K562 (cell line): ENCODE results near the gene KIFAP3. TPM values are rescaled to one million over a fixed set of nuclear protein-coding genes. Genes with fewer than 3 reads are reported as not detected.

Experiments
- ATAC-seq: fragments of 200-7000 bp; cut with Tn5 transposase; 3 replicates; pipeline ENCODE4 v1.9.1; 2020; ENCODE audit warnings: moderate library complexity
- BruUV-seq: library from RNA; stranded (reverse); fragments of 400-500 nt; replicated peaks from 2 replicates; lab custom pipeline; 2021; lab: Mats Ljungman, UMichigan
- CTCF ChIA-PET: fragments of 300-600 bp; formaldehyde crosslinking; extraction: SDS; loops from one replicate; lab custom pipeline; 2021; ENCODE audit warnings: low intra/inter-chr PET ratio; lab: Yijun Ruan, JAX
- POLR2A ChIA-PET: fragments of 300-600, 350-650 bp; sonication (Branson Sonifier 250); formaldehyde crosslinking; extraction: SDS; loops from one replicate; lab custom pipeline; 2021; ENCODE audit warnings: antibody characterized with exemption, inconsistent platforms; lab: Yijun Ruan, JAX
- DNase-seq, 4 experiments: peaks; one replicate each; pipeline versions ENCODE4 v3.0.0 to v3.0.0-alpha.2; 2011 to 2018; ENCODE audit warnings: low spot score in 3 of 4, mixed read lengths in 3 of 4; ENCODE audit errors: extremely low read depth in 1 of 4
- FAIRE-seq: peaks from 2 replicates; lab custom pipeline; 2011; peaks lifted over from hg19 to GRCh38; lab: Jason Lieb, UNC
- H2AFZ ChIP-seq: 2 replicates; pipeline ENCODE4 v1.6.0; 2011; ENCODE audit warnings: low read depth, low read length, control low read depth, inconsistent platforms
- H3K27ac ChIP-seq: fragments of 200-600 bp; 3 replicates; pipeline ENCODE4 v1.8.0; 2011; ENCODE audit warnings: low read depth, mild to moderate bottlenecking, control low read depth, inconsistent platforms, low read length, moderate library complexity, mixed read lengths; ENCODE audit errors: extremely low read depth
- H3K27me3 ChIP-seq, 2 experiments: fragments of 300-600 bp in 1 of 2; 2 replicates in 1 of 2; 3 replicates in 1 of 2; pipeline versions ENCODE4 v1.6.0 to v1.8.0; 2011; ENCODE audit warnings: inconsistent platforms in 2 of 2, low read length in 2 of 2, mild to moderate bottlenecking in 1 of 2, mixed read lengths in 1 of 2, moderate library complexity in 1 of 2; ENCODE audit not compliant: control insufficient read depth in 2 of 2, insufficient read depth in 2 of 2
- H3K36me3 ChIP-seq: fragments of 300-600 bp; 3 replicates; pipeline ENCODE4 v1.8.0; 2011; ENCODE audit warnings: mild to moderate bottlenecking, low read length, inconsistent platforms; ENCODE audit not compliant: control insufficient read depth, insufficient read depth
- H3K4me1 ChIP-seq, 2 experiments: fragments of 200-600 bp in 1 of 2; replicated peaks in 1 of 2; 2 replicates in 1 of 2; 3 replicates in 1 of 2; pipeline versions ENCODE4 v1.5.1 to v1.8.0; 2011; ENCODE audit warnings: inconsistent platforms in 2 of 2, low read length in 2 of 2, mild to moderate bottlenecking in 1 of 2, mixed read lengths in 1 of 2, moderate library complexity in 1 of 2; ENCODE audit not compliant: control insufficient read depth in 2 of 2, insufficient read depth in 2 of 2
- H3K4me2 ChIP-seq: 2 replicates; pipeline ENCODE4 v1.6.1; 2011; ENCODE audit warnings: low read length, control low read depth, inconsistent platforms, mixed read lengths; ENCODE audit not compliant: insufficient read depth
- H3K4me3 ChIP-seq: fragments of 200-600 bp; sonication (generic), shearing (Covaris generic); 2 replicates; pipeline ENCODE4 v1.5.1; 2016; ENCODE audit warnings: control low read depth, inconsistent platforms
- H3K79me2 ChIP-seq: fragments of 200-600 bp; 3 replicates; pipeline ENCODE4 v1.8.0; 2011; ENCODE audit warnings: low read length, inconsistent platforms; ENCODE audit not compliant: control insufficient read depth, insufficient read depth
- H3K9ac ChIP-seq, 2 experiments: 2 replicates each; pipeline versions ENCODE4 v1.6.0 to v1.6.1; 2011; ENCODE audit warnings: low read depth in 2 of 2, low read length in 2 of 2, control low read depth in 1 of 2, inconsistent platforms in 1 of 2, mild to moderate bottlenecking in 1 of 2, mixed read lengths in 1 of 2; ENCODE audit not compliant: insufficient read depth in 1 of 2
- H3K9me1 ChIP-seq: one replicate; pipeline ENCODE4 v1.6.0; 2011; ENCODE audit warnings: inconsistent platforms, mild to moderate bottlenecking, low read length, moderate library complexity; ENCODE audit not compliant: control insufficient read depth, insufficient read depth
- H3K9me3 ChIP-seq: replicated peaks from 2 replicates; pipeline ENCODE4 v1.5.1; 2011; ENCODE audit warnings: low read depth, low read length, inconsistent platforms; ENCODE audit not compliant: control insufficient read depth, insufficient read depth
- H4K20me1 ChIP-seq: replicated peaks from 2 replicates; pipeline ENCODE4 v1.6.1; 2011; ENCODE audit warnings: low read length, inconsistent platforms, mixed read lengths; ENCODE audit not compliant: control insufficient read depth, insufficient read depth
- EZH2 ChIP-seq: IDR thresholded peaks from 2 replicates; pipeline ENCODE4 v1.6.1; 2012; ENCODE audit warnings: low read depth, mild to moderate bottlenecking, inconsistent platforms, low read length, borderline replicate concordance
- PML ChIP-seq: IDR thresholded peaks from 2 replicates; pipeline ENCODE4 v1.6.1; 2012; ENCODE audit warnings: low read length, inconsistent platforms
- SMAD4 ChIP-seq: fragments of 250-450 bp; sonication (Bioruptor Pico); conservative IDR thresholded peaks from 2 replicates; pipeline ENCODE4 v1.8.0; 2021; ENCODE audit warnings: inconsistent platforms, mild to moderate bottlenecking, moderate library complexity
- TAL1 ChIP-seq: fragments of 450-650 bp; IDR thresholded peaks from 2 replicates; pipeline ENCODE4 v1.6.1; 2016; ENCODE audit warnings: mild to moderate bottlenecking
- ZNF347 ChIP-seq: fragments of 450-650 bp; formaldehyde crosslinking; IDR thresholded peaks from 2 replicates; pipeline ENCODE4 v1.4.0; 2020; ENCODE audit warnings: low read depth, mild to moderate bottlenecking, moderate library complexity
- ZNF766 ChIP-seq: fragments of 200-800 bp; sonication (Bioruptor generic); conservative IDR thresholded peaks from 2 replicates; pipeline ENCODE4 v1.6.1; 2016; ENCODE audit warnings: missing genetic modification characterization, missing compliant biosample characterization
- WGBS: fragments of 100-300 bp; shearing (Covaris generic); methylation state at CpG from one replicate; pipeline ENCODE4 v1.1.6; 2016; ENCODE audit warnings: low coverage, mixed read lengths; ENCODE audit not compliant: insufficient coverage; ENCODE audit errors: missing lambda C conversion rate; 5-methylcytosine and 5-hydroxymethylcytosine counted together
- in situ Hi-C: fragments of 300-500 bp; cut with MboI; formaldehyde crosslinking; loops from 4 replicates; pipeline ENCODE4 v1.15.0; 2018; ENCODE audit warnings: inconsistent platforms, mixed read lengths
- intact Hi-C: fragments of 100-400 bp; cut with micrococcal nuclease; formaldehyde crosslinking; loops from 2 replicates; pipeline ENCODE4 v1.14.2; 2022
- polyA plus RNA-seq, 8 experiments: library from polyadenylated mRNA; depleted of rRNA in 4 of 8; stranded (reverse) in 5 of 8; unstranded in 3 of 8; fragments of >200 nt; fragmentation: Nextera tagmentation in 2 of 8; fragmentation: Illumina TruSeq in 1 of 8; extraction: Ambion mirVana in 2 of 8; extraction: Trizol in 1 of 8; gene quantifications; 2 replicates each; pipeline versions ENCODE4 v1.2.1 to v1.2.3, GENCODE V29; 2011 to 2014; ENCODE audit warnings: inconsistent platforms in 1 of 8, missing spikeins in 1 of 8
- total RNA-seq, 7 experiments: library from RNA; depleted of rRNA in 6 of 7; stranded (reverse); fragments of >200 nt in 6 of 7; fragmentation: Illumina TruSeq in 2 of 7; extraction: Trizol in 2 of 7; gene quantifications; 2 replicates each; pipeline versions ENCODE4 v1.2.1 to v1.2.3, GENCODE V29; 2011 to 2021; ENCODE audit warnings: low replicate concordance in 1 of 7
- TF ChIP-seq, protein P1 (sequence below): sonication (generic); formaldehyde crosslinking; IDR thresholded peaks from 2 replicates; pipeline ENCODE4 v1.8.1; 2023; ENCODE audit warnings: mild to moderate bottlenecking, missing genetic modification reagents
- TF ChIP-seq, protein P2 (sequence below), 2 experiments: fragments of 450-650 bp; IDR thresholded peaks; 2 replicates each; pipeline ENCODE4 v1.6.1; 2016; ENCODE audit warnings: mild to moderate bottlenecking in 2 of 2, borderline replicate concordance in 1 of 2, low read depth in 1 of 2, moderate library complexity in 1 of 2
- TF ChIP-seq, protein P3 (sequence below): fragments of 450-650 bp; IDR thresholded peaks from 2 replicates; pipeline ENCODE4 v1.6.1; 2017; ENCODE audit warnings: mild to moderate bottlenecking, moderate library complexity

KIFAP3 gene
- total and polyA plus RNA-seq, 9 of the 15 experiments (the other 6 are each of a cell fraction or from before 2014, with no cell fraction given): 8.8 to 17.5 (median 11.8) TPM

DNA sequence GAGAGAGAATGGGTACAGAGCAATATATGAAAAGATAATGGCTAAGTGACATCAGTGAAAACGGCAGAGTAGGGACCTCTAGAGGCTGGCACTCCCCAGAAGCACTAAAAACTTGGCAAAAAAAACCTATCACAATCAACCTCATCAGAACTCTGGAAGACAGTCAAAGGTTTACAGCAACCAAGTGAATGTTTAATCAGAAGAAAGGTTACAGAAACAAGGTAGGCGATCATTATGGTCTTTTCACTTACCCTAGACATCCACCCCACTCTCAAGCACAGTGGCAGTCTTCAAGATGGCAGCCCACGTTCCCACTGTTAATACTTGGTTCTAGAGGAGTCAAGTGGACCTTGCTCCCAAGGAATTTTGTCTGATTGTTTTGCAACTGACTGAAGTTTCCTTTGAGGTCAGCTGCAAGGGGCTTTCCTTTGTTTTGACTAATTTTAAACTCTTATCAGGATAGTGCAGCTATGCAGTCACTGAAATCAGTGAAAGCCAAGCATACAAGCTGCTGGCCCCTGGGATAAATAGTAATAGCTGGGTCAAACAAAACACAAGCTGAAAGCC, 7.2 kb downstream of the KIFAP3 start:
- Histone ChIP-seq H2AFZ (peak overlapping the region; percentile 37; the same call in 1 of the 2 replicates), H3K79me2 (no peaks in the 10 kb centered on the region), H3K27me3 (no peaks in the 10 kb centered on the region), H3K4me2 (peak overlapping the region; percentile 67), H3K9ac (no peak overlapping the region), H3K27ac (peak overlapping the region; percentile 42; the same call in 1 of the 3 replicates), H3K4me3 (no peak overlapping the region), H4K20me1 (no peaks in the 10 kb centered on the region), H3K4me1 (peaks cover 0 to 14% of the 10 kb centered on the region in 2 experiments; a peak in 2 of 5 replicates), H3K9me1 (no peaks in the 10 kb centered on the region), H3K36me3 (no peaks in the 10 kb centered on the region), H3K9me3 (no peaks in the 10 kb centered on the region)
- CTCF ChIA-PET: no interaction called here
- in situ Hi-C loops (no loop called here), intact Hi-C loops (loop anchor here (5.0 kb wide), 1 partner anchor 55 kb away; no protein-coding TSS in a partner anchor)
- DNase-seq (peak in 2 of 4 experiments; percentile 36 to 75), FAIRE-seq (peak; percentile 65), ATAC-seq (peak; percentile 82)
- 0% methylated on average over 3 of the region's 3 CpGs for WGBS
- no TSS peak for BruUV-seq
- POLR2A ChIA-PET: interaction anchor here (0.6 to 1.1 kb wide), 2 partner anchors 26 to 173 kb away, joined by 3 to 5 read pairs; partner anchors contain the start of gene SCYL3
- TF ChIP-seq PML (peak; percentile 56), TAL1 (peak; percentile 87), SMAD4 (CRISPR knock-in tag) (peak; percentile 98), ZNF766 (CRISPR knock-in tag) (0 out of 2 replicates have a peak, but pooled peaks have one; percentile 48), EZH2 (no peak), ZNF347 (CRISPR knock-in tag) (no peak)
- TF ChIP-seq, protein P1, sequence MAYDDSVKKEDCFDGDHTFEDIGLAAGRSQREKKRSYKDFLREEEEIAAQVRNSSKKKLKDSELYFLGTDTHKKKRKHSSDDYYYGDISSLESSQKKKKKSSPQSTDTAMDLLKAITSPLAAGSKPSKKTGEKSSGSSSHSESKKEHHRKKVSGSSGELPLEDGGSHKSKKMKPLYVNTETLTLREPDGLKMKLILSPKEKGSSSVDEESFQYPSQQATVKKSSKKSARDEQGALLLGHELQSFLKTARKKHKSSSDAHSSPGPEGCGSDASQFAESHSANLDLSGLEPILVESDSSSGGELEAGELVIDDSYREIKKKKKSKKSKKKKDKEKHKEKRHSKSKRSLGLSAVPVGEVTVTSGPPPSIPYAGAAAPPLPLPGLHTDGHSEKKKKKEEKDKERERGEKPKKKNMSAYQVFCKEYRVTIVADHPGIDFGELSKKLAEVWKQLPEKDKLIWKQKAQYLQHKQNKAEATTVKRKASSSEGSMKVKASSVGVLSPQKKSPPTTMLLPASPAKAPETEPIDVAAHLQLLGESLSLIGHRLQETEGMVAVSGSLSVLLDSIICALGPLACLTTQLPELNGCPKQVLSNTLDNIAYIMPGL (CRISPR knock-in tag): no peak
- TF ChIP-seq, protein P2, sequence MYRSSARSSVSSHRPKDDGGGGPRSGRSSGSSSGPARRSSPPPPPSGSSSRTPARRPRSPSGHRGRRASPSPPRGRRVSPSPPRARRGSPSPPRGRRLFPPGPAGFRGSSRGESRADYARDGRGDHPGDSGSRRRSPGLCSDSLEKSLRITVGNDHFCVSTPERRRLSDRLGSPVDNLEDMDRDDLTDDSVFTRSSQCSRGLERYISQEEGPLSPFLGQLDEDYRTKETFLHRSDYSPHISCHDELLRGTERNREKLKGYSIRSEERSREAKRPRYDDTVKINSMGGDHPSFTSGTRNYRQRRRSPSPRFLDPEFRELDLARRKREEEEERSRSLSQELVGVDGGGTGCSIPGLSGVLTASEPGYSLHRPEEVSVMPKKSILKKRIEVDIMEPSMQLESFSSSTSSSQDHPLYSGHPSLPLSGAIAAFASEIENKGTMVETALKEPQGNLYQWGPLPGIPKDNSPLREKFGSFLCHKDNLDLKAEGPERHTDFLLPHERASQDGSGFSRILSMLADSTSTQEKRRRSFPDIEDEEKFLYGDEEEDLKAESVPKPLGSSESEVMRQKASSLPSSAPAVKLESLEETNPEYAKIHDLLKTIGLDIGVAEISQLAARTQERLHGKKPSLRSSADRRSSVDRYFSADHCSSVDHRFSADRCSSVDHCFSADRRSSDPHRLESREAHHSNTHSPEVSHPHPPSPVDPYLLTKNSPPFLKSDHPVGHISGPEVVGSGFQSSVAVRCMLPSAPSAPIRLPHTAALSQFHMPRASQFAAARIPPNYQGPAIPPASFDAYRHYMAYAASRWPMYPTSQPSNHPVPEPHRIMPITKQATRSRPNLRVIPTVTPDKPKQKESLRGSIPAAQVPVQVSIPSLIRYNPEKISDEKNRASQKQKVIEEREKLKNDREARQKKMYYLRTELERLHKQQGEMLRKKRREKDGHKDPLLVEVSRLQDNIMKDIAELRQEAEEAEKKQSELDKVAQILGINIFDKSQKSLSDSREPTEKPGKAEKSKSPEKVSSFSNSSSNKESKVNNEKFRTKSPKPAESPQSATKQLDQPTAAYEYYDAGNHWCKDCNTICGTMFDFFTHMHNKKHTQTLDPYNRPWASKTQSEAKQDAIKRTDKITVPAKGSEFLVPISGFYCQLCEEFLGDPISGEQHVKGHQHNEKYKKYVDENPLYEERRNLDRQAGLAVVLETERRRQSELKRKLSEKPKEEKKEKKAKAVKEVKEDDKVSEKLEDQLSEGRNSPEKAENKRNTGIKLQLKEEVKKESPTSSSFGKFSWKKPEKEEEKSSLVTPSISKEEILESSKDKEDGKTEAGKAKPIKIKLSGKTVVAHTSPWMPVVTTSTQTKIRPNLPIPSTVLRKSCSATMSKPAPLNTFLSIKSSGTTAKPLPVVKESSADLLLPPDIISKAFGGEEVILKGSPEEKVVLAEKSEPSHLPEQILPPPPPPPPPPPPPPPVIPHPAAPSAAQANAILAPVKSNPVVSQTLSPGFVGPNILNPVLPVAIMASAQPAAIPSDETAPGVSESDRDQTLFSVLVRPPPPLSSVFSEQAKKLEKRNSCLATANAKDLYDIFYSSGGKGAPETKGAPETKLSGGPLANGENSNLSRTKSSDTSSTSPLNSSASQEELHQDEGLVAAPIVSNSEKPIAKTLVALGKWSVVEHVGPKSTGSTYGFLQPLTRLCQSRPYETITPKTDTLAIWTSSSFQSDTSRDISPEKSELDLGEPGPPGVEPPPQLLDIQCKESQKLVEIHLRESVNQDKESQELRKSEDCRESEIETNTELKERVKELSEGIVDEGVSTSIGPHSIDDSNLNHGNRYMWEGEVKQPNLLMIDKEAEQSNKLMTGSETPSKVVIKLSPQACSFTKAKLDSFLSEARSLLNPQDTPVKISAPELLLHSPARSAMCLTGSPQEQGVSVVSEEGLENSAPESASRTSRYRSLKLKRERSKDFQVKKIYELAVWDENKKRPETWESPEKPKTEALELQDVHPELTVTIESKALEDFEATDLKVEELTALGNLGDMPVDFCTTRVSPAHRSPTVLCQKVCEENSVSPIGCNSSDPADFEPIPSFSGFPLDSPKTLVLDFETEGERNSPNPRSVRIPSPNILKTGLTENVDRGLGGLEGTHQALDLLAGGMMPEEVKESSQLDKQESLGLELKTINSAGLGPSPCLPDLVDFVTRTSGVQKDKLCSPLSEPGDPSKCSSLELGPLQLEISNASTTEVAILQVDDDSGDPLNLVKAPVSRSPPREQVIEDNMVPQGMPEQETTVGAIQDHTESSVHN (IDR thresholded peaks at IDR 0.05; ENCODE audit: borderline replicate concordance in 1 of 2, low read depth in 1 of 2): no peak
- TF ChIP-seq, protein P3, sequence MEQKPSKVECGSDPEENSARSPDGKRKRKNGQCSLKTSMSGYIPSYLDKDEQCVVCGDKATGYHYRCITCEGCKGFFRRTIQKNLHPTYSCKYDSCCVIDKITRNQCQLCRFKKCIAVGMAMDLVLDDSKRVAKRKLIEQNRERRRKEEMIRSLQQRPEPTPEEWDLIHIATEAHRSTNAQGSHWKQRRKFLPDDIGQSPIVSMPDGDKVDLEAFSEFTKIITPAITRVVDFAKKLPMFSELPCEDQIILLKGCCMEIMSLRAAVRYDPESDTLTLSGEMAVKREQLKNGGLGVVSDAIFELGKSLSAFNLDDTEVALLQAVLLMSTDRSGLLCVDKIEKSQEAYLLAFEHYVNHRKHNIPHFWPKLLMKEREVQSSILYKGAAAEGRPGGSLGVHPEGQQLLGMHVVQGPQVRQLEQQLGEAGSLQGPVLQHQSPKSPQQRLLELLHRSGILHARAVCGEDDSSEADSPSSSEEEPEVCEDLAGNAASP: no peak
